GM19023 (cell line): ENCODE data around the gene SPRYD4.
A peak's percentile ranks its signal among the peaks of the same experiment; 100 is the strongest.
"Not testable (repeated sequence)": the region's sequence is repeated elsewhere in the genome, so short reads cannot be mapped to it uniquely, and the experiment has no call there.

Experiments
- ATAC-seq: cut with Tn5 transposase; IDR thresholded peaks from one replicate; pipeline ENCODE4 v1.9.1; 2021; ENCODE audit warnings: mild to moderate bottlenecking, moderate library complexity; ENCODE audit not compliant: unreplicated experiment

Gene SPRYD4

DNA sequence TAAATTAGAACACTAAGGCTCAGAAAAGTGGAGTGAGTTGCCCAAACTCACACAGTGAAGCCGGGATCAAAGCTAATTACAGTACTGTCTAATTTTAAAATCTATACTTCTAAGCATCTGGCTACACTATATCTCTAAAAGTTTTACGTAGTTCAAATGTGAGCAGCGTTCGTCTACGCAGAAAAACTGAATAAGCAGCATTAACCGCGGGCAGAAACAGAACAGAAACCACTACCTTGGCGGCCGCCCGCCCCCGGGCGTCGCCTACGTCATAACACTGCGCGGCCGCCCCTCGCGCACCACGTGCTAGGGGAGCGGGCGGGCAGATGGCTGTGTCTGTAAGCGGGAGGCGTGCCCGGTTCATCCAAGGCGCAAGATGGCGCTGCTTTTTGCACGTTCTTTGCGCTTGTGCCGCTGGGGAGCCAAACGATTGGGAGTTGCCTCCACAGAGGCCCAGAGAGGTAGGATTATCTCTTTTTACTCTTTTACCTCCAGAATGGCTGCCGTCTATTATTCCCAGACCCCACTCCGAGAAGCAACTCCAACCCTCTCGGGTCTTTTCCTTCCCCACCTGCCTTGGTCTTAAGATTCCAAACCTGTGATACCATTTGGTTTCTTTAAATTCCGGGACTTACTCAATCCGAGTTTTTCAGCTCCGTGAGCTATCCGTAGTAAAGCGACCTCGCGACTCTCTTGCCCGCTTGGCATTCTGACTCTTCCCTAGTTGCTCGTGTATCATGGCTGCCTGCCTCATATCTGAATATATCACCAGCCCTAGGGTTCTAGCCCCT lies at the start of gene SPRYD4:
Gene SPRYD4 (plus strand): TSS at position 363 of the 791 bp plus-strand sequence. CDS start 14 bp downstream, at position 377.
- peak; percentile 90 for ATAC-seq

DNA sequence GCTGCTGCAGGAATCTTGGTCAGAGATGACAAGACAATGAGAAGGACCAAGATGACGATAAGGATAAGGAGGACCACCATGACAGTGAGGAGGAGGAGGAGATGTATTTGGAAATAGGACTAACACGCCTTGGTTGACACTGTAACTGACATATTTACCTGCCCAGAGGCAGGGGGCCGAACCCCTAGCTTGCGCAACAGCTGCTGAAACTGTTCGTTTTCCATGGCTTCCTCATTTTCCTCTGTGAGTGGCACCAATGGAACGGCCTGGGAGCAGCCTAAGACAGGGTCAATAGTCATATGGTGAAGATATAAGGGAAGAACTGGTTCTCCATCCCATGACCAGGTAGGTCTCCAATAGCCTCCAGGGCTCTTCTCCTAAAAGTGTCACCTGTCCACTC lies 48.0 kb upstream of the SPRYD4 start:
- ATAC-seq = no peak

DNA sequence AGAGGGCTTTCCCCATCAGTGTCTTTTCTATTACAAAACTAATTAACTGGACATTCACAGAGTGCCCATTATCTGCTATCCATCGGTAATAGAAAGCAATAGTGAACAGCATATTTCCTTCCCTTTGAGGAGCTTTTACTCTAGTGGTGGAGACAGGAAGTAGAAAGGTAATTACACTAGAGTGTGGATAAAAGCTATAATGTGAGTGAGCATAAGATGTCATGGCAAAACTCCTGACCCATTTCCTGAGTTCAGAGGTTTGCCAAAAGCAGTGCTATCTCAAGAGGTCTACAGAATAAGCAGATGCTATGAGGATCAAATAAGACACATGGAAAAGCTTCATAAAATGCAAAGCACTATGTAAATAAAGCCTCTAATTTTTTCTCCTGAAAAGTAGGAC lies 43.2 kb upstream of the SPRYD4 start:
- no peak for ATAC-seq

DNA sequence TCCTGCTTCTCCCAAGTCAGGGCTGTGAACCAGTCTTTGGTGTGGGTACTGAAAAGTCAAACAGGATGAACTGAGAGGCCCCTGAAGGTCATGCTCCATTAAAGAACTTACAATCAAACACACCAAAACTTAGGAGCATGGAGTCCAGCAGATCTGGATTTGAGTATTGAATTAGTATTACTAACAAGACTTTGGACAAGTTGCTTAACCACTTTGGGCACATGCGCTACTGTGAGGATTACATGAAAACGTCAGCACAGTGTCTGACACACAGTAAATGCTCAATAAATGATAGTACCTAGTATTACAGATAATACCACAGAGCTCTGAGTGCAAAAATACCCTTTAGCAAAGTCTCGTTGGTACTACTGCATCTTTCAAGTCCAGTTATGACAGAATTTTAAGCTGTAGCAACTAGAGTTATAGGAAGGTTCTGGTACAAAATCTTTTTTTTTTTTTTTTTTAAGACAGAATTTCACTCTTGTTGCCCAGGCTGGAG lies 42.4 kb upstream of the SPRYD4 start:
- no peak for ATAC-seq

DNA sequence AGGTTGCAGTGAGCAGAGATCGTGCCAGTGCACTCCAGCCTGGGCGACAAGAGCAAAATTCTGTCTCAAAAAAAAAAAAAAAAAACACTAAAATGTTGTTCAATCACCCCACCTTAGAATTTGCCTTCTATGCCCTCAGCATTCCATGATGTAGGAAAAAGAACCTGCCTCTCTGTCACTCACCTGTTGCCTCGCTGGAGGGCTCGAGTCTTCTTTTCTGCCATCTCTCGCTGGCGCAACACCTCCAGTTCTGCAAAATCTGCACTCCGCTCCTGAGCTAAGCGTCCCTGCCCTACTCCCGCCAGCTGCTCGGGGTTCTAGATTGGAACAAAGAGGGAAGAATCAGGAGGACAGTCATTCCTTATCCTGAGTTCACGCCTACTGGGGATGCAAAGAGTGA lies 37.1 kb upstream of the SPRYD4 start:
- no peak for ATAC-seq

DNA sequence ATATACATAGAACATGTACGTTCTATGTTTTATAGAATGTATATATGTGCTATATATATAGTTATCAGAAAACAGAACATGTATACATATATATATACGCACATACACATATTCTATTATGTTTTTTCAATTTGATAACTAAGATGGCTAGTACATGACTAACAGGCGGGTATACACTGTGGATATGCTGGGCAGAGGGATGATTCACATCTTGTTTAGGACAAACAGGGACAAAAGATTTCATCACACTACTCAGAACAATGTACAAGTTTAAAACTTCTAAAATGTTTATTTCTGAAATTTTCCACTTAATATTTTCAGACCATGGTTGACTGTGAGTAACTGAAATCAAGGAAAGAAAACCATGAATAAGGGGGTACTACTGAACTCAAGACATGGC lies 36.5 kb upstream of the SPRYD4 start:
- ATAC-seq = no peak

DNA sequence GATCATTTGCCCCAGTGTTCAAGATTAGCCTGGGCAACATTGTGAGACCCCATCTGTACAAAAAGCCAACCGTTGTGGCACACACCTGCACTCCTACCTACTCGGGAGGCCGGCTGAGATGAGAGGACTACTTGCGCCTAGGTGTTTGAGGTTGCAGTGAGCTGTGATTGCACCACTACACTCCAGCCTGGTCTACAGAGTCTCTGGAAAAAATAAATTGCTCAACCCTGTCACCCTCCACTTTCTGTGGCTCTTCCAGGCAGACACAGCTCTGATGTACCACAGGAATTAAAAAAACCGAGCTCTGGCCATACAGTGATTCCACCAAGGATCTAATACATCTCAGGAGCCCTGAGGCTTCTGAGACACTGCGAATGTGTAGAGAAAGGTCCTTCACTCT lies 33.5 kb upstream of the SPRYD4 start:
- ATAC-seq = no peak

DNA sequence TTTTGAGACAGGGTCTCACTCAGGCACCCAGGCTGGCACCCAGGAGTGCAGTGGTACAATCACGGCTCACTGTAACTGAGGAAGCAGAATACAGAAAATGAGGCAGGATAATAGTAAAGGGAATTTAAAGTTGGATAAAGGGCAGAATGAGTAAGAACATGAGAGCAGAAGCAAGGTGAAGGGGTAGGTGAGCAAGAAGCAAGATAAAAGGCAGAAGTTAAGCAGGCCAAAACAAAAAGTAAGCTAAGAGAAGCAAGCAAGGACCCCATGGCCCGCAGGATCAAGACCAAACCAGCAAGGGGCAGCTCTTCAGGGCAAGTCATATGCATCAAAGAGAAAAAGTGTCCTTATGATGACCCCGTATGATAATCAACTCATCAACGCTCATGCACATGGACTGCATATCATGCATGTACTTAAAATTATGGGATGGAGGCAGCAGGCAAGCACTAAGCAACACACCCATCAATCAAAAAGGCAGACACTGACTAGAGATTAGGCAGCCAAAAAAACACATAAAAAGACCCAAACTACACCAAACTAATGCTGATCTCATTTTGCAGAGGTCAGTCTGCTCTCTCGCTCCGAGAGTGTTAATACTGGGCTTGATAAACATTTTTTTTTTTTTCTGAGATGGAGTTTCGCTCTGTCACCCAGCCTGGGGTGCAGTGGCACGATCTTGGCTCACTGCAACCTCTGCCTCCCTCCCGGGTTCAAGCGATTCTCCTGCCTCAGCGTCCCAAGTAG lies 30.8 kb upstream of the SPRYD4 start:
- no peak for ATAC-seq

DNA sequence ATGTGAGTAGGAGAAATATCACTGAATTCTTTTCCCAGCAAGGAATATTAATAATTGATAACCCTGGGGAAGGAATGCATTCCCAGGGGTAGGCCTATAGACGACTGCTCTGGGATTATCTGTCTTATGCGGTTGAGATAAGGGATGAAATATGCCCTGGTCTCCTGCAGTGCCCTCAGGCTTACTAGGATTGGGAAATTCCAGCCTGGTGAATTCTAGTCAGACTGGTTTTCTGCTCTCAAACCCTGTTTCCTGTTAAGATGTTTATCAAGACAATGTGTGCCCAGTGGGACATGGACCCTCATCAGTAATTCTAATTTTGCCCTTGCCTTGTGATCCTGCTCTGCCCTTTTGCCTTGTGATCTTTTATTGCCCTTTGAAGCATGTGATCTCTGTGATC lies 25.2 kb upstream of the SPRYD4 start:
- not testable (repeated sequence) for ATAC-seq

DNA sequence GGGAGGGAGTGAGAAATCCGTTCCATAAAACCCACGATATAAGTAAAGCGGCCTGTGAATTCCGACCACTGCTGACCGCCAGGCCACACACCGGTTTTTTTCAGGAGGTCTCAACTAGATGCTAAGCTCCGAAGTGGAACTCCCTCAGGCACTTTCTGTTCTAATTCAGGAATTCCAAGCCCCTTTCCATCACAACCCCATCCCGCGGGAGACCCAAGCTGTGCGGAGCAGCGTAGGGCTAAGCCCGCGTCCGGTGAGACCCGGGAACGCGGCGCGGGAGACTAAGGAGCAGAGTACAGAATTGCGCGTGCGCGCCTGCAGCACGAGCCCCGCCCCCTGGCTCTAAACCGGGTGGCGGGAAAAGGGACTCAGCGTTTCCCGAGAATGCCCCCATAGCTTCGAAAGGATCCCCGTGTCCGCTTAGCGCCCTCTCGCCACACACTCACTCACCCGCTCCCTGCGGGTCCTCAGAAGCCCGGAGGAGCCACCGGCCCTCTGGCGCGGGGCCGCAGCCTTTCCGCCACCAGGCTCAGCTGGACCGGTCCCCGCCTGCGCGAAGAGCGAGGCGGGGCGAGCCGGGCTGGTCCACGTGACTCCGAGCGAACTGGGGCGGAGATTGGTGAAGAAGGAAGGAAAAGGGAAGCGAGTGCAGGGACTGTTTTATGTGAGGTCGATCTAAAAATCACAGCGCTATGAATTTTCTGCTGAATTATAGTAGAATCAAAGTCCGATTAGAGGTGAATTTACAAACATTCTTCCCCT lies 19.3 kb upstream of the SPRYD4 start, which contains the start of gene TIMELESS:
Gene TIMELESS (minus strand): TSS at position 567 of the 762 bp plus-strand sequence. CDS start 15,256 bp downstream, outside the sequence.
- peak; percentile 97 for ATAC-seq

DNA sequence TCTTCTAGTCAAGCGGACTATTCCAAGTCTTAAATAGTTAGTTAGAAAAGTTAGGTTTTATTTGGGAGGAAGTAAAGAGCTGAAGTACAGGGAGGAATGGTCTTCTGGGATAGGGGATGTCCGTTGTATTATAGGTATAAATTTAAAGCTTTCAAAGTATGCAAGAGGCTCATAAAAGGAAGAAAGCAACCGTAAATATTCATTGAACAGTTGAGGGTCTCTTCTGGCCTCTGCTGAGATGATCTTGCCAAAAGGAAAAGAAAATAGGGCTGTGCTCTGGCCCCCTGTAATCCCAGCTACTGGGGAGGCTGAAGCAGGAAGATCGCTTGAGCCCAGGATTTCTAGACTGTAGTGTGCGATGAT lies 18.8 kb upstream of the SPRYD4 start:
- ATAC-seq = no peak

DNA sequence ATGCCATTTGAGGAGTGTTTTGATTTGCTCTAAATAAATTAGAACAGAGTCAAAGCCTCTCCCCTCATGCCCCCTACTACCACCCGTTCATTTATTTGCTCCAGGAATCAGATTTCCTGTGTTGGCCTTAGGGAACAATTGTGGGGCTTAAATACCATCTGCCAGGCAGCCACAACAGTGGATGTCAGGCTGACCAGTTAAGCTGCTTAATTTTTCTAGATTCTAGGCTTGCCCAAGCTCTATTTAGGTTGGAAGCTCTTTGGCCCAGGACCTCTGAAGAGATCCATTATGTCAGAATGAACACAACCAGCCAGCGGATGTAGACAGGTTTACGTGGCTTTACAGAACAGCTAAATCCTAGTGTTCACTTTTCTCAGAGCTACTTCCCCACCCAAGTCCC lies 18.1 kb upstream of the SPRYD4 start:
- ATAC-seq = no peak

DNA sequence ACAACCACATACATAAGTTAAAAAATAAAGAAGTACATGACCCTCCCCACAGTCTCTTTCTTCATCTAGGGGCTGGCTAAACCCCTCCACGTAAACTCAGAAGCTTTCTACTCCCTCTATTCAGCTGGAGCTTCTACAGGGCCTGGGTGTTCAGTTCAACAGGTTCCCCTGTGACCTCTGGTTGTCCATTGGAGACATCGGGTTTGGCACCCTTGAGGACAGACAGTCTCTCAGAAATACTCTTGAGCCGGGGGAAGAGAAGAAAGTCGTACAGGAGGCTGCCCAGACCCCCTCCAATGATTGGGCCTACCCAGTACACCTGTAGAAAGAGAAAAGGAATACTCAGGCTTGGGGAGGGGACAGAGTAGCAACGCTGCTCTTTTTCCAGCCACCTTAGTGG lies 17.2 kb upstream of the SPRYD4 start:
- ATAC-seq = no peak

DNA sequence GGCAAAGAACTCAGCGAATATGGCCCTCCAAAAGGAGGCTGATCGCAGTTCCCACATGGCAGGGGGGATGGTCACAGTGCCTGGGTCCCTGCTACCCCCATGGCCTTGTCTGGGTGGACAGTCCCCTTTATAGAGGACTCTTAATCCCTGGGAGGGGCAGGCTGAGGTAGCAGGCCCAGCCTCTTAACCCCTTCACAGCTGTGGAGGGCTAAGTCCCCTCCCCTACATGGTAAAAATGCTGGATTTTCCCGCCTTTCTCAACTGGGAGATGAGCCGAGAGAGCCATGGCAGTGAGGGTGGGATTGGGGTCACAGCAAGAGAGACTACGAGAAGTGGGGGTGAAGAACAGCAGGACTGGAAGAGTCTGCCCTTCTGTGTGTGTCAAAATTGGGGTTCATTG lies 13.8 kb upstream of the SPRYD4 start, which contains the start of gene MIP:
Gene MIP (minus strand): TSS at position 101 of the 400 bp plus-strand sequence. CDS start 44 bp downstream, at position 57.
- ATAC-seq = no peak

DNA sequence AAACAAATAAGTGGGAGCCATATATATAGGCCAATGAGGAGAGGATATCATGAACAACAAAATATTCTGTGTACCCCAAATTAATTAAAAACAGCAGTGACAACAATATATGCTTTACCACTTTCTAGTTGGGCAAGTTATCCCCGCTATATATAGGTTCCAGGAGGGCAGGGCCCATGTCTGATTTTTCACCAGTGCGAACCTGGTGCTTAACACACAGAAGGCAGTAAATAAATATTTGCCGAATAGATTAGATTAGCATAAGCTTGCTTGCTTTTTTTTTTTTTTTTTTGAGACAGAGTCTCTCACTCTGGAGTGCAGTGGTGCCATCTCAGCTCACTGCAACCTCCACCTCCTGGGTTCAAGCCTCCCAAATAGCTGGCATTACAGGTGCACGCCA lies 10.6 kb upstream of the SPRYD4 start:
- no peak for ATAC-seq

DNA sequence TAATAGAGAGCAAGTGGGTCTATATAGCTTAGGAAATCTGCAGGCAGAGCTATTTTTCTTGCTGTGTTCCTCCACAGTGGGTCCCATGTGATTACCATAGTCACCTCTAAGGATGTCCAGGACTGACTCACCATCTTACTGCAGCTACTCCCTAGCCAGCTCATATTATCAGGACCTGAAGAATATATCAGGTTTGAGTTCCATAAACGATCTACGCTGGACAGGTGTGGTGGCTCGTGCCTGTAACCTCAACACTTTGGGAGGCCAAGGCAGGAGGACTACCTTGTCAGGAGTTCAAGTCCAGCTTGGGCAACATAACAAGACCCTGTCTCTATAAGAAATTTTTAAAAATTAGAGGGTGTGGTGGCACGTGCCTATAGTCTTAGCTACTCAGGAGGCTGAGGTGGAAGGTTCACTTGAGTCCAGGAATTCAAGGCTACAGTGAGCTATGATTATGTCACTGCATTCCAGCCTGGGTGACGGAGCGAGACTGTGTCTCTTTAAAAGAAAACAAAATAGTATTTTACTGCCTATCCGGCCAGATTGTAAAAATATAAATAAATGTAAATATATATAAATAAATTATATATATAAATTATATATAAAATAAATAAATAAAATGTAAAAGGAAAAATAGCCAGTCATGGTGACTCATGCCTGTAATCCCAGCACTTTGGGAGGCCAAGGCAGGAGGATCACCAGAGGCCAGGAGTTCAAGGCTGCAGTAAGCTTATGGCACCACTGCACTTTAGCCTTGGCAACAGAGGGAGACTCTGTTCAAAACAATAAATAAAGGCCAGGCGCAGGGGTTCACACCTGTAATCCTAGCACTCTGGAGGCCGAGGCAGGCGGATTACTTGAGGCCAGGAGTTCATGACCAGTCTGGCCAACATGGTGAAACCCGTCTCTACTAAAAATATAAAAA lies 6.9 kb upstream of the SPRYD4 start:
- ATAC-seq = no peak

DNA sequence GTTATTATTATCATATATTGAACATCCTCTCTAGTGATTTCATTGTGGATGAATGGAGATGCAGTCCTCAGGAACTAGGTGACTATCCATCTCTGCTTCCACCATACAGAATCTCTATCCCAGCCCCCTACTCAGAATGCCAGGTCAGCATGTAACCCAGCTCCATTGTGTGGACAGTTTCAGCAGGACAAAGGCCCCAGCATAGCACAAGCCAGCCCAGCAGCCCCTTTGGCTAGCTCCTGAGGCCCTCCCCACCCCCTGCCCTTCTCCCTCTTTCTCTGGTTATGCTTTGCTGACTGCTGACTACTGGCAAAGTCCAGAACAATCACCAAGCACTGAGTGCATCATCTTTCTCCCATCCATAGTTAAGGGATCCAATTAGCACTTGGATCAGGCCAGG lies 5.8 kb upstream of the SPRYD4 start:
- ATAC-seq = no peak

DNA sequence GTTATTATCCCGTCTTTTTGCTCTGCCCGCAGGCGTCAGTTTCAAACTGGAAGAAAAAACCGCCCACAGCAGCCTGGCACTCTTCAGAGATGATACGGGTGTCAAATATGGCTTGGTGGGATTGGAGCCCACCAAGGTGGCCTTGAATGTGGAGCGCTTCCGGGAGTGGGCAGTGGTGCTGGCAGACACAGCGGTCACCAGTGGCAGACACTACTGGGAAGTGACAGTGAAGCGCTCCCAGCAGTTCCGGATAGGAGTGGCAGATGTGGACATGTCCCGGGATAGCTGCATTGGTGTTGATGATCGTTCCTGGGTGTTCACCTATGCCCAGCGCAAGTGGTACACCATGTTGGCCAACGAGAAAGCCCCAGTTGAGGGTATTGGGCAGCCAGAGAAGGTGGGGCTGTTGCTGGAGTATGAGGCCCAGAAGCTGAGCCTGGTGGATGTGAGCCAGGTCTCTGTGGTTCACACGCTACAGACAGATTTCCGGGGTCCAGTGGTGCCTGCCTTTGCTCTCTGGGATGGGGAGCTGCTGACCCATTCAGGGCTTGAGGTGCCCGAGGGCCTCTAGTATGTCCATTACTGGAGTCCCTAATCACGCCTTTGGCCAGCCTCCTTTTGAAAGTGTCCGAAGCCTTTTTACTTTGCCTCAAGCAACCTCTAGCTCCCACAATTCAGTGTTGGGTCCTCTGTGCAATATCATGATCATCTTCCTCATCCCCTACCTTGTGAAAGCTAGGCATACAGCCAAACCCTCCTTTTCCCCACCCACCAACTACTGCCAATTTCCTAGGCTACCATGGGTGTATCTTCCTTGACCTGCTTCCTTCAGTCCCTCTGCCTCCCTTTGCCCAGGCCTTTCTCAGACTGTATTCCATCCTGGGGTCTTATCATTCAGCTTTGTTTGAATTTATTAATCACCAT lies 891 bp downstream of the SPRYD4 start:
- ATAC-seq = no peak

DNA sequence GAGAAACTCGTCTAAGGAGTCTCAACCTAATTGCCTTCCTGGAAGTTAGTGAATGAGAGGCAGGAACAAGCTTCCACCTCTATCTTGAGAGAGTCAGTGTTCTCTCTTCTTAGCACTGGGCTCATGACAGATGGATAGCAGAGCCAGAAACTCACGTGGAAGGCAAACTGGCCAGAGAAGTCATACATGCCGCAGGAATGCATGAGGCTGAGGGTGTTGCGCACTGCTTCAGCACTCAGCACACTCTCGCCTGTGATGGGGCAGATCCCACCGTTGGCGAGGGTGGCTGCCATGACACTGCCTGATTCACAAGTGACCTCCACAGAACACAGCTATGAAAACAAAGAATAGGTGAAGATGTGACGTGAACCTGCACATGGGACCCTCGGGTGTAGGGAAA lies 6.0 kb downstream of the SPRYD4 start:
- ATAC-seq = no peak
